Fibroblast of lung (primary cell): Measurements from ENCODE around the gene SVEP1. TPM values are rescaled to one million over a fixed set of nuclear protein-coding genes. Genes with fewer than 3 reads are reported as not detected.

ENCODE experiments used
- DNase-seq, 2 donors: peaks; one replicate each; pipeline versions ENCODE4 v3.0.0 to v3.0.0-alpha.2; 2010; ENCODE audit warnings: low read depth in 2 of 2
- H2AFZ ChIP-seq: 2 replicates; pipeline ENCODE4 v1.5.1; 2012; ENCODE audit warnings: low read length, control low read depth, inconsistent platforms
- H3K27ac ChIP-seq: 2 replicates; pipeline ENCODE4 v1.5.1; 2011; ENCODE audit warnings: low read length, control low read depth; ENCODE audit not compliant: insufficient read depth
- H3K27me3 ChIP-seq: 2 replicates; pipeline ENCODE4 v1.5.1; 2011; ENCODE audit warnings: mild to moderate bottlenecking, low read length; ENCODE audit not compliant: control insufficient read depth, insufficient read depth
- H3K36me3 ChIP-seq: 2 replicates; pipeline ENCODE4 v1.5.1; 2011; ENCODE audit warnings: low read length; ENCODE audit not compliant: control insufficient read depth, insufficient read depth
- H3K4me1 ChIP-seq: 2 replicates; pipeline ENCODE4 v1.5.1; 2011; ENCODE audit warnings: low read length; ENCODE audit not compliant: control insufficient read depth, insufficient read depth; ENCODE audit errors: extremely low read depth
- H3K4me2 ChIP-seq: 2 replicates; pipeline ENCODE4 v1.5.1; 2011; ENCODE audit warnings: low read length, control low read depth; ENCODE audit not compliant: insufficient read depth; ENCODE audit errors: extremely low read depth
- H3K4me3 ChIP-seq, 4 experiments: fragments of 200-600 bp in 1 of 4; sonication (generic) in 1 of 4; replicated peaks in 1 of 4; 2 replicates each; pipeline ENCODE4 v1.5.1; 2011 to 2016; ENCODE audit warnings: low read length in 4 of 4, low read depth in 3 of 4, mild to moderate bottlenecking in 3 of 4, control low read depth in 2 of 4, inconsistent platforms in 1 of 4, mixed read lengths in 1 of 4; ENCODE audit not compliant: insufficient read depth in 1 of 4; ENCODE audit errors: control extremely low read depth in 1 of 4
- H3K79me2 ChIP-seq: 2 replicates; pipeline ENCODE4 v1.5.1; 2012; ENCODE audit warnings: mild to moderate bottlenecking, low read length, inconsistent platforms; ENCODE audit not compliant: control insufficient read depth, insufficient read depth
- H3K9ac ChIP-seq: 2 replicates; pipeline ENCODE4 v1.5.1; 2011; ENCODE audit warnings: mild to moderate bottlenecking, low read length, control low read depth; ENCODE audit not compliant: insufficient read depth
- H3K9me3 ChIP-seq: 2 replicates; pipeline ENCODE4 v1.5.1; 2012; ENCODE audit warnings: low read depth, low read length; ENCODE audit not compliant: control insufficient read depth, insufficient read depth
- H4K20me1 ChIP-seq: 2 replicates; pipeline ENCODE4 v1.5.1; 2011; ENCODE audit warnings: low read length; ENCODE audit not compliant: control insufficient read depth, insufficient read depth; ENCODE audit errors: extremely low read depth
- CTCF ChIP-seq, 2 donors: IDR thresholded peaks in 1 of 2; conservative IDR thresholded peaks in 1 of 2; 1 replicate in 1 of 2; 2 replicates in 1 of 2; pipeline ENCODE4 v1.5.1; 2011 to 2012; ENCODE audit warnings: low read length in 2 of 2, control low read depth in 1 of 2, inconsistent platforms in 1 of 2, low read depth in 1 of 2, mild to moderate bottlenecking in 1 of 2
- EZH2 ChIP-seq: IDR thresholded peaks from 2 replicates; pipeline ENCODE4 v1.5.1; 2012; ENCODE audit warnings: low read length, control low read depth, mild to moderate bottlenecking; ENCODE audit errors: missing control alignments
- polyA plus RNA-seq, 2 donors: library from polyadenylated mRNA; depleted of rRNA in 1 of 2; stranded (reverse) in 1 of 2; unstranded in 1 of 2; fragments of >200 nt; gene quantifications; 2 replicates each; pipeline ENCODE4 v1.2.1, GENCODE V29; 2011 to 2012; ENCODE audit warnings: missing spikeins in 1 of 2
- total RNA-seq: library from RNA; depleted of rRNA; stranded (reverse); fragments of >200 nt; gene quantifications from 2 replicates; pipeline ENCODE4 v1.2.1, GENCODE V29; 2014

SVEP1 gene
- total and polyA plus RNA-seq, 2 donors (not counting 1 experiment from before 2014, with no cell fraction given), result 46.3 to 96.9 TPM

- DNase-seq, result no peak
- Histone ChIP-seq H3K36me3 (no peaks in the 10 kb centered on the region), H3K4me2 (no peak overlapping the region), H3K79me2 (no peaks in the 10 kb centered on the region), H3K27me3 (no peaks in the 10 kb centered on the region), H4K20me1 (no peaks in the 10 kb centered on the region), H3K9ac (no peak overlapping the region), H3K4me3 (no peak overlapping the region), H3K4me1 (peaks cover 6% of the 10 kb centered on the region), H2AFZ (no peak overlapping the region), H3K27ac (no peak overlapping the region), H3K9me3 (no peaks in the 10 kb centered on the region)
- TF ChIP-seq EZH2 (no peak), CTCF (conservative IDR thresholded peaks at IDR 0.05 in 1 of 2, IDR thresholded peaks at IDR 0.05 in 1 of 2; ENCODE audit: low read depth in 1 of 2, low read length in 2 of 2) (no peak)
These were observed 62.1 kb downstream of the SVEP1 start for GRCh38 chr9:110517483-110517882.

- H3K27me3 ChIP-seq, result no peaks in the 10 kb centered on the region
- DNase-seq, result no peak
- no peak overlapping the region for H3K9ac ChIP-seq
- no peak overlapping the region for H3K4me2 ChIP-seq
- no peak overlapping the region for H3K27ac ChIP-seq
- H3K79me2 ChIP-seq, result no peaks in the 10 kb centered on the region
- TF ChIP-seq CTCF (conservative IDR thresholded peaks at IDR 0.05 in 1 of 2, IDR thresholded peaks at IDR 0.05 in 1 of 2; ENCODE audit: low read depth in 1 of 2, low read length in 2 of 2), result no peak
- no peak for TF ChIP-seq EZH2
- H3K9me3 ChIP-seq, result no peaks in the 10 kb centered on the region
- peaks cover 6% of the 10 kb centered on the region for H3K36me3 ChIP-seq
- H3K4me1 ChIP-seq, result peaks cover 3% of the 10 kb centered on the region
- H3K4me3 ChIP-seq, result no peak overlapping the region
- no peak overlapping the region for H2AFZ ChIP-seq
- H4K20me1 ChIP-seq, result no peaks in the 10 kb centered on the region
These were observed 64.6 kb downstream of the SVEP1 start for GRCh38 chr9:110514897-110515296.

GRCh38 chr9:110512817-110513216, 66.7 kb downstream of the SVEP1 start:
- Histone ChIP-seq H3K4me1 (no peaks in the 10 kb centered on the region), H3K27me3 (no peaks in the 10 kb centered on the region), H3K4me3 (no peak overlapping the region), H3K36me3 (peaks cover 8% of the 10 kb centered on the region), H3K79me2 (no peaks in the 10 kb centered on the region), H3K27ac (no peak overlapping the region), H4K20me1 (no peaks in the 10 kb centered on the region), H2AFZ (no peak overlapping the region), H3K9ac (no peak overlapping the region), H3K4me2 (no peak overlapping the region), H3K9me3 (no peaks in the 10 kb centered on the region)
- TF ChIP-seq CTCF (conservative IDR thresholded peaks at IDR 0.05 in 1 of 2, IDR thresholded peaks at IDR 0.05 in 1 of 2; ENCODE audit: low read depth in 1 of 2, low read length in 2 of 2) (no peak), EZH2 (no peak)
- no peak for DNase-seq
